ENCODE measurements around the gene PSMA7. TPM values are rescaled to one million over a fixed set of nuclear protein-coding genes. Genes with fewer than 3 reads are reported as not detected.

The PSMA7 gene
- polyA plus RNA-seq, 1 of the 3 experiments (the other 2 are of a cell fraction), result 801 TPM

DNA sequence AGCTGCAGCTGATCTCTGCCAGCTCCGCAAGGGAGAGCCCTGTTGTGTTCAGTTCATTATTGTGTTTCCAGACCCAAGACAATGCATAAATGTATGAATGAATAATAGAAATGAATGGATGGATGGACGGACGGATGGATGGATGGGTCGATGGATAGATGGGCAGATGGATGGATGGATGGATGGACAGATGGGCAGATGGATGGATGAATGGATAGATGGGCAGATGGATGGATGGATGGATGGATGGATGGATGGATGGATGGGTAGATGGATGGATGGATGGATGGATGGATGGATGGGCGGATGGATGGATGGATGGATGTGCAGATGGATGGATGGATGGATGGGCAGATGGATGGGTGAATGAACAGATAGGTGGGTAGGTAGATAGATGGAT is 37.6 kb downstream of the PSMA7 start:
- H3K27ac ChIP-seq (ENCODE audit: low read depth in 2 of 2, low read length in 1 of 2), result no peak overlapping the region
- WGBS (ENCODE audit: low lambda C conversion rate), result 48% methylated on average over 5 of the region's 5 CpGs
- H3K27me3 ChIP-seq (ENCODE audit: insufficient read depth), result no peaks in the 10 kb centered on the region
- ChIA-PET CTCF (no interaction called here), POLR2A (no interaction called here)
- H3K79me2 ChIP-seq (ENCODE audit: insufficient read depth), result no peaks in the 10 kb centered on the region
- H3F3A ChIP-seq (replicated peaks; ENCODE audit: insufficient read depth), result no peaks in the 10 kb centered on the region
- 0 out of 2 replicates have a peak, but pooled peaks cover 4% of the 10 kb centered on the region for H3K9me3 ChIP-seq
- no peaks in the 10 kb centered on the region for H3K36me3 ChIP-seq (replicated peaks in 1 of 2; ENCODE audit: control insufficient read depth in 1 of 2, insufficient read depth in 2 of 2, low read length in 1 of 2)
- no peak overlapping the region for H3K4me3 ChIP-seq (ENCODE audit: low read depth in 2 of 2, low read length in 1 of 2)
- H2AFZ ChIP-seq (ENCODE audit: low read depth), result no peak overlapping the region
- TF ChIP-seq ELF1 (IDR thresholded peaks at IDR 0.05), result no peak
- no peak for TF ChIP-seq TAF1 (IDR thresholded peaks at IDR 0.05; ENCODE audit: borderline replicate concordance, low read depth, low read length)
- no peak for TF ChIP-seq NFIC (IDR thresholded peaks at IDR 0.05; ENCODE audit: borderline replicate concordance)
- TF ChIP-seq MEF2A (IDR thresholded peaks at IDR 0.05; ENCODE audit: borderline replicate concordance, low read depth), result no peak
- no peak for TF ChIP-seq MXI1 (IDR thresholded peaks at IDR 0.05; ENCODE audit: low read depth, low read length)
- no peak for TF ChIP-seq POLR2AphosphoS5 (IDR thresholded peaks at IDR 0.05; ENCODE audit: low read depth, low read length)
- TF ChIP-seq SMC3 (IDR thresholded peaks at IDR 0.05; ENCODE audit: low read depth, low read length), result no peak
- no peak for TF ChIP-seq TCF12 (IDR thresholded peaks at IDR 0.05)
- no peak for TF ChIP-seq JUND (IDR thresholded peaks at IDR 0.05)
- TF ChIP-seq, protein P1, sequence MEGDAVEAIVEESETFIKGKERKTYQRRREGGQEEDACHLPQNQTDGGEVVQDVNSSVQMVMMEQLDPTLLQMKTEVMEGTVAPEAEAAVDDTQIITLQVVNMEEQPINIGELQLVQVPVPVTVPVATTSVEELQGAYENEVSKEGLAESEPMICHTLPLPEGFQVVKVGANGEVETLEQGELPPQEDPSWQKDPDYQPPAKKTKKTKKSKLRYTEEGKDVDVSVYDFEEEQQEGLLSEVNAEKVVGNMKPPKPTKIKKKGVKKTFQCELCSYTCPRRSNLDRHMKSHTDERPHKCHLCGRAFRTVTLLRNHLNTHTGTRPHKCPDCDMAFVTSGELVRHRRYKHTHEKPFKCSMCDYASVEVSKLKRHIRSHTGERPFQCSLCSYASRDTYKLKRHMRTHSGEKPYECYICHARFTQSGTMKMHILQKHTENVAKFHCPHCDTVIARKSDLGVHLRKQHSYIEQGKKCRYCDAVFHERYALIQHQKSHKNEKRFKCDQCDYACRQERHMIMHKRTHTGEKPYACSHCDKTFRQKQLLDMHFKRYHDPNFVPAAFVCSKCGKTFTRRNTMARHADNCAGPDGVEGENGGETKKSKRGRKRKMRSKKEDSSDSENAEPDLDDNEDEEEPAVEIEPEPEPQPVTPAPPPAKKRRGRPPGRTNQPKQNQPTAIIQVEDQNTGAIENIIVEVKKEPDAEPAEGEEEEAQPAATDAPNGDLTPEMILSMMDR (IDR thresholded peaks at IDR 0.05), result no peak
- TF ChIP-seq RFX5 (IDR thresholded peaks at IDR 0.05; ENCODE audit: low read length), result no peak
- TF ChIP-seq NRF1 (IDR thresholded peaks at IDR 0.05; ENCODE audit: low read depth, low read length), result no peak
- TF ChIP-seq RAD21 (IDR thresholded peaks at IDR 0.05; ENCODE audit: low read length), result no peak
- DNase-seq, result no peak
- no peaks in the 10 kb centered on the region for H3K4me1 ChIP-seq (ENCODE audit: control insufficient read depth in 1 of 2, insufficient read depth in 2 of 2, low read depth in 1 of 2, low read length in 1 of 2)
- H3K9me2 ChIP-seq, result no peaks in the 10 kb centered on the region
- H3K9ac ChIP-seq, result no peak overlapping the region
- H4K20me1 ChIP-seq (ENCODE audit: insufficient read depth), result no peaks in the 10 kb centered on the region
- H3K4me2 ChIP-seq, result no peak overlapping the region

DNA sequence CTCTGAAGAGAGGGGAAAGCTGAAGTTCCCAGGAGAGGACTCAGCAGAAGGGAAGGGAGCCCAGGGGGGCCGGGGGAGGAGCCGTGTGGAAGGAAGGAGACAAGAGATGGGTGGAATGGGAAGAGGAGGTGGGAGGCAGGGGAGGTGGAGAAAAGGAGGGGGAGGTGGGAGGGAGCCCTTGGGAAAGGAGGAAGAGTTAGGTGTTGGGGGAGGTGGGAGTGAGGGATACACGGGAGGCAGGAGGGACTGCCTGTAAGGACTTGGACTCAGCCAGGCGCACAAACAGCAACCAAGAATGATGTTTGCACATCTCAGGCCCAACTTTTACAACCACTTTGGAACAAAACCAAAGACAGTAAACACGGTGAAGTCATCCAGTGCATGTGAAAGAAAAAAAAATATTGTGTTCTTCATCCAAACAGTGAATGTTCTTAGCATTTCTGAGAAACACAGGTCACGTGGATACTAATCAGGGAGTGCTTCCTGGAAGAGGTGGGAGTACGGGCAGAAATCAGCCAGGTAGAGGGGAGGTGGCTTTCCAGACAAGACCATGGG is 38.3 kb downstream of the PSMA7 start:
- H3F3A ChIP-seq (replicated peaks; ENCODE audit: insufficient read depth), result no peaks in the 10 kb centered on the region
- no peak overlapping the region for H3K27ac ChIP-seq (ENCODE audit: low read depth in 2 of 2, low read length in 1 of 2)
- H3K36me3 ChIP-seq (replicated peaks in 1 of 2; ENCODE audit: control insufficient read depth in 1 of 2, insufficient read depth in 2 of 2, low read length in 1 of 2), result no peaks in the 10 kb centered on the region
- no peaks in the 10 kb centered on the region for H3K79me2 ChIP-seq (ENCODE audit: insufficient read depth)
- 0 out of 2 replicates have a peak, but pooled peaks cover 4% of the 10 kb centered on the region for H3K9me3 ChIP-seq
- no peak for DNase-seq
- POLR2A ChIA-PET, result no interaction called here
- H4K20me1 ChIP-seq (ENCODE audit: insufficient read depth), result no peaks in the 10 kb centered on the region
- H3K4me2 ChIP-seq, result no peak overlapping the region
- H3K9me2 ChIP-seq, result no peaks in the 10 kb centered on the region
- H3K4me3 ChIP-seq (ENCODE audit: low read depth in 2 of 2, low read length in 1 of 2), result no peak overlapping the region
- H3K27me3 ChIP-seq (ENCODE audit: insufficient read depth), result no peaks in the 10 kb centered on the region
- CTCF ChIA-PET, result interaction anchor here (1.4 kb wide), 1 partner anchor 30 kb away, joined by 3 read pairs; no protein-coding TSS in a partner anchor
- no peak overlapping the region for H3K9ac ChIP-seq
- H2AFZ ChIP-seq (ENCODE audit: low read depth), result no peak overlapping the region
- 24% methylated on average over 7 of the region's 7 CpGs for WGBS (ENCODE audit: low lambda C conversion rate)
- H3K4me1 ChIP-seq (ENCODE audit: control insufficient read depth in 1 of 2, insufficient read depth in 2 of 2, low read depth in 1 of 2, low read length in 1 of 2), result no peaks in the 10 kb centered on the region
- TF ChIP-seq, protein P2, sequence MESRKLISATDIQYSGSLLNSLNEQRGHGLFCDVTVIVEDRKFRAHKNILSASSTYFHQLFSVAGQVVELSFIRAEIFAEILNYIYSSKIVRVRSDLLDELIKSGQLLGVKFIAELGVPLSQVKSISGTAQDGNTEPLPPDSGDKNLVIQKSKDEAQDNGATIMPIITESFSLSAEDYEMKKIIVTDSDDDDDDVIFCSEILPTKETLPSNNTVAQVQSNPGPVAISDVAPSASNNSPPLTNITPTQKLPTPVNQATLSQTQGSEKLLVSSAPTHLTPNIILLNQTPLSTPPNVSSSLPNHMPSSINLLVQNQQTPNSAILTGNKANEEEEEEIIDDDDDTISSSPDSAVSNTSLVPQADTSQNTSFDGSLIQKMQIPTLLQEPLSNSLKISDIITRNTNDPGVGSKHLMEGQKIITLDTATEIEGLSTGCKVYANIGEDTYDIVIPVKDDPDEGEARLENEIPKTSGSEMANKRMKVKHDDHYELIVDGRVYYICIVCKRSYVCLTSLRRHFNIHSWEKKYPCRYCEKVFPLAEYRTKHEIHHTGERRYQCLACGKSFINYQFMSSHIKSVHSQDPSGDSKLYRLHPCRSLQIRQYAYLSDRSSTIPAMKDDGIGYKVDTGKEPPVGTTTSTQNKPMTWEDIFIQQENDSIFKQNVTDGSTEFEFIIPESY (IDR thresholded peaks at IDR 0.05; ENCODE audit: borderline replicate concordance, low read depth), result no peak
- TF ChIP-seq MEF2A (IDR thresholded peaks at IDR 0.05; ENCODE audit: borderline replicate concordance, low read depth) (no peak), TEAD4 (IDR thresholded peaks at IDR 0.05; ENCODE audit: borderline replicate concordance, insufficient read depth) (no peak), MXI1 (IDR thresholded peaks at IDR 0.05; ENCODE audit: low read depth, low read length) (no peak), TAF1 (IDR thresholded peaks at IDR 0.05; ENCODE audit: borderline replicate concordance, low read depth, low read length) (no peak), FOXJ3 (CRISPR knock-in tag; IDR thresholded peaks at IDR 0.05) (no peak), RAD21 (IDR thresholded peaks at IDR 0.05; ENCODE audit: low read length) (no peak), EZH2phosphoT487 (IDR thresholded peaks at IDR 0.05; ENCODE audit: borderline replicate concordance, low read depth) (no peak), SIN3A (IDR thresholded peaks at IDR 0.05; ENCODE audit: borderline replicate concordance, low read depth, low read length) (no peak), NRF1 (IDR thresholded peaks at IDR 0.05; ENCODE audit: low read depth, low read length) (no peak)
- TF ChIP-seq, protein P3, sequence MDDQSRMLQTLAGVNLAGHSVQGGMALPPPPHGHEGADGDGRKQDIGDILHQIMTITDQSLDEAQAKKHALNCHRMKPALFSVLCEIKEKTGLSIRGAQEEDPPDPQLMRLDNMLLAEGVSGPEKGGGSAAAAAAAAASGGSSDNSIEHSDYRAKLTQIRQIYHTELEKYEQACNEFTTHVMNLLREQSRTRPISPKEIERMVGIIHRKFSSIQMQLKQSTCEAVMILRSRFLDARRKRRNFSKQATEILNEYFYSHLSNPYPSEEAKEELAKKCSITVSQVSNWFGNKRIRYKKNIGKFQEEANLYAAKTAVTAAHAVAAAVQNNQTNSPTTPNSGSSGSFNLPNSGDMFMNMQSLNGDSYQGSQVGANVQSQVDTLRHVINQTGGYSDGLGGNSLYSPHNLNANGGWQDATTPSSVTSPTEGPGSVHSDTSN (IDR thresholded peaks at IDR 0.05), result no peak
- TF ChIP-seq, protein P4, sequence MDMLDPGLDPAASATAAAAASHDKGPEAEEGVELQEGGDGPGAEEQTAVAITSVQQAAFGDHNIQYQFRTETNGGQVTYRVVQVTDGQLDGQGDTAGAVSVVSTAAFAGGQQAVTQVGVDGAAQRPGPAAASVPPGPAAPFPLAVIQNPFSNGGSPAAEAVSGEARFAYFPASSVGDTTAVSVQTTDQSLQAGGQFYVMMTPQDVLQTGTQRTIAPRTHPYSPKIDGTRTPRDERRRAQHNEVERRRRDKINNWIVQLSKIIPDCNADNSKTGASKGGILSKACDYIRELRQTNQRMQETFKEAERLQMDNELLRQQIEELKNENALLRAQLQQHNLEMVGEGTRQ (IDR thresholded peaks at IDR 0.05; ENCODE audit: borderline replicate concordance, low read depth, low read length), result no peak
- TF ChIP-seq, protein P1 (IDR thresholded peaks at IDR 0.05), result no peak
